Muscle layer of duodenum (tissue), 2 donors: ENCODE measurements around the gene ABLIM1.

Source experiments
- H3K27ac ChIP-seq: one replicate; pipeline ENCODE4 v1.7.0; 2013; ENCODE audit warnings: mild to moderate bottlenecking, low read length
- H3K27me3 ChIP-seq: one replicate; pipeline ENCODE4 v1.7.0; 2013; ENCODE audit warnings: low read depth, mild to moderate bottlenecking, control low read depth, low read length
- H3K36me3 ChIP-seq, 2 donors: one replicate each; pipeline ENCODE4 v1.7.0; 2013; ENCODE audit warnings: low read length in 2 of 2, control low read depth in 1 of 2, mild to moderate bottlenecking in 1 of 2; ENCODE audit not compliant: insufficient read depth in 2 of 2, control insufficient read depth in 1 of 2
- H3K4me1 ChIP-seq, 2 donors: one replicate each; pipeline ENCODE4 v1.7.0; 2013; ENCODE audit warnings: low read length in 2 of 2, mild to moderate bottlenecking in 2 of 2, control low read depth in 1 of 2, moderate library complexity in 1 of 2; ENCODE audit not compliant: insufficient read depth in 2 of 2, control insufficient read depth in 1 of 2
- H3K4me3 ChIP-seq, 2 donors: one replicate each; pipeline ENCODE4 v1.7.0; 2013; ENCODE audit warnings: low read length in 2 of 2, low read depth in 1 of 2, mild to moderate bottlenecking in 1 of 2
- H3K9me3 ChIP-seq, 2 donors: one replicate each; pipeline ENCODE4 v1.7.0; 2013; ENCODE audit warnings: low read length in 2 of 2, control low read depth in 1 of 2, mild to moderate bottlenecking in 1 of 2; ENCODE audit not compliant: control insufficient read depth in 1 of 2
- donor health status: healthy.

ABLIM1 gene

GRCh38 chr10:114629824-114630730, 28.0 kb downstream of the ABLIM1 start:
- H3K27ac ChIP-seq = no peak overlapping the region
- H3K4me1 ChIP-seq = peaks cover 16 to 18% of the 10 kb centered on the region in 2 donors
- no peaks in the 10 kb centered on the region for H3K27me3 ChIP-seq
- H3K9me3 ChIP-seq = no peaks in the 10 kb centered on the region
- H3K4me3 ChIP-seq = no peak overlapping the region
- no peaks in the 10 kb centered on the region for H3K36me3 ChIP-seq

DNA sequence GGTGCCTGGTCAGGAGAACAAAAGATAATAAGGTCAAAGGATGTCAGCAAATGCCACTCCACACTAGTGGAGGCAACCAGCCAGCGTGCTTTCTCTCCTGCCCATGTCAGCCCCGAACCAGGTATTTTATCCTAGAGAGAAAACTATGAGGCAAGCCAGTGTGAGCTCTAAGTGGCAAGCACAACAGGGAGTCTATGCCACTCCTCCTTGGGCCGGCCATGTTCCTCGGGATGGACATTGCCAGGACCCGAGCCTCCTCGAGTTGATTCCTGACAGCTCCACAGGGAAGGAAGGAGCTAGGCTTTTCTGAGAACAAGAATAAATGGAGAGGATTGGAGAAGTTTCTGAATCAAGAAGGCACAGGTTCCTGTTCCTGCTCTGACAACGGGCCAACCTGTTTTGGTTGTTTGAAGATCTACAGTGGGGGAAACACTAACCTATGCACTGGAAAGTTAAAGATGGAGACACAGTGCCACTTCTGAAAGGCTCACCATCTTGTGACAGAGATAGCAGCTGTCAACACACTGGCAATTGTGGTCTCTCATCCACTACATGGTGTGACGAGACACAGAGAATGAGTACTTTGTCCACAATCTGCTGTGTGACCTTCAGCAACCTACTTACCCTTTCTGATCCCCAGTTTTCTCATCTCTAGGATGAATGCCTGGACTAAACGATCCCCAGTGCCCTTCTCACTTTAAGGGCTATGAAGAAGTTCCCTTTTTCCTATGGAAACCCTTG, 28.8 kb downstream of the ABLIM1 start:
- no peak overlapping the region for H3K4me3 ChIP-seq
- no peaks in the 10 kb centered on the region for H3K9me3 ChIP-seq
- no peaks in the 10 kb centered on the region for H3K36me3 ChIP-seq
- H3K4me1 ChIP-seq = peaks cover 15 to 17% of the 10 kb centered on the region in 2 donors
- H3K27ac ChIP-seq = no peak overlapping the region
- no peaks in the 10 kb centered on the region for H3K27me3 ChIP-seq

DNA sequence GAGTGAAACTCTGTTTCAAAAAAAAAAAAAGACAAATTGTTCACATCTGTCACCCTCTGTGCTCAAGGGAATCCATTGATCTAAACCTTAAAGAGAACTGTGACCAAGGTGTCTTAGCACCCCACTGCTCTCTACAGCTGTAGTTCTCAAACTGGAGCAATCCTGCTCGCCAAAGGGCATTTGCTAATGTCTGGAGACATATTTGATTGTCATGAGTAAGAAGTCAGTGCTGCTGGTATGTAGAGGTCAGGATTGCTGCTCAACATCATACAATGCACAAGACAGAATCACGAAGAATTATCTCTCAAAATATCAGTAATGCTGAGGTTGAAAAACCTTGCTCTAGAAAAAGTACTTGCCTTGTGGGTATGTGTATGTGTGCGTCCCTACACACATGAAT, 30.0 kb downstream of the ABLIM1 start:
- H3K27me3 ChIP-seq = no peaks in the 10 kb centered on the region
- H3K4me3 ChIP-seq = no peak overlapping the region
- H3K9me3 ChIP-seq = no peaks in the 10 kb centered on the region
- no peak overlapping the region for H3K27ac ChIP-seq
- peaks cover 11 to 16% of the 10 kb centered on the region in 2 donors for H3K4me1 ChIP-seq
- H3K36me3 ChIP-seq = no peaks in the 10 kb centered on the region

- Histone ChIP-seq H3K9me3 (no peaks in the 10 kb centered on the region), H3K36me3 (no peaks in the 10 kb centered on the region), H3K4me3 (no peak overlapping the region), H3K27ac (no peak overlapping the region), H3K27me3 (no peaks in the 10 kb centered on the region), H3K4me1 (peaks cover 8 to 13% of the 10 kb centered on the region in 2 donors)
Observed at GRCh38 chr10:114626841-114627240, 31.2 kb downstream of the ABLIM1 start.

DNA sequence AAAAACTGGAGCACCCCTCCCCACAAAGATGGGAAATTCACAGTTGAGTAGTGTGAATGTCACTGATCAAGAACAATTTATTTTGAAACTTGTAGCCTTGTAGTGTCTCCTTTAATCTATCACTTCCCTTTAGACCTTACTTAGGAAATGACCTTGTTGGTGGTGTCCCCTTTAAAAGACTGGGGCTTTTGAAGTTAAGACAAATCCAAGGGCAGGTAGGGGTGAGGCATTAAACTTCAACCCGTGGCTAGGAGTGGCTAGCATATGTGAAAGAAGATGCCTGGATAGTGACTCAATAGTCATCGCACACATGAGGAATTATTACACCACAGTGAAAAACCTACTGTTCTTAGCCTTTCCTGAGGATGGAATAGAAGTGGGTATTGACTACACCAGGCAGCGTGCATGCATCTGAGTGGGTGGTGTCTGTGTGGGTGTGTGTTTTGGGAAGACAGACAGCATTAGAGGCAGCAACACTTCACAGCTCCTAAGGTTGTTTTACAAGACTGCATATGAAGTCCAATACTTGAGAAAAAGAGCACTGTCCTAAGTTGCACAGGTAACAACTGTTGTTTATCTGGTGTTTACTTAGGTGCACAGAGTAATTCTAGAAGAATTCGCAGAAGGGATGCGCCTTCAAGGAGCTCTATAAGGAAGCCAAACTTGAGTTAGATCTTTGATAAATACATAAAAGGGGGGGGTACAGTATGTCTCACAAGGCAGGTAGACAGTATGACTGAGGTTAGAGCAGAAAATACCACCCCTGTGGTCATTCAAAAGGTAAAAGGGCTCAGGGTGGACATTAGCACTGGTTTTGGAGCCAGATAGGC, 32.9 kb downstream of the ABLIM1 start:
- no peaks in the 10 kb centered on the region for H3K36me3 ChIP-seq
- H3K4me3 ChIP-seq = no peak overlapping the region
- no peaks in the 10 kb centered on the region for H3K9me3 ChIP-seq
- no peak overlapping the region for H3K27ac ChIP-seq
- H3K4me1 ChIP-seq = peaks cover 4 to 8% of the 10 kb centered on the region in 2 donors
- no peaks in the 10 kb centered on the region for H3K27me3 ChIP-seq

DNA sequence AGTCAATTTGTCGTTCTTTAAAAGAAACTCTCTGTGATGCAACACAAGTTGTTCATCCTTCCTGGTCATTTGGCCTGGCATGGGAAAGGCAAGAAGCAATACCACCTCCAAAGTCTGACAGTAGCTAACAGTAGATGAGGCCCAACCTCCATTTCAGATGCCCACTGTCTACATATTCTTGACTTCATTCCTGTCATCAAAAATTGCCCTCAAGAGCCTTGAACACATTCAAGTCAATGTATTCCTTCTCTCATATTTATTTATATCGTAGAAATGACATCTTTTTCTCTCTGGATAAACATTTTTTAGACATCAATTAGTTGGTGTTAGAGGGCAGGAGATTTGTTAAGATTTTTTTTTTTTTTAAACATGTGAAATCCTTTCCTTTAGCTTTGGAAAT, 33.7 kb downstream of the ABLIM1 start:
- H3K27me3 ChIP-seq = no peaks in the 10 kb centered on the region
- no peaks in the 10 kb centered on the region for H3K36me3 ChIP-seq
- peaks cover 4 to 8% of the 10 kb centered on the region in 2 donors for H3K4me1 ChIP-seq
- no peaks in the 10 kb centered on the region for H3K9me3 ChIP-seq
- peak overlapping the region; percentile 7 for H3K27ac ChIP-seq
- no peak overlapping the region for H3K4me3 ChIP-seq

DNA sequence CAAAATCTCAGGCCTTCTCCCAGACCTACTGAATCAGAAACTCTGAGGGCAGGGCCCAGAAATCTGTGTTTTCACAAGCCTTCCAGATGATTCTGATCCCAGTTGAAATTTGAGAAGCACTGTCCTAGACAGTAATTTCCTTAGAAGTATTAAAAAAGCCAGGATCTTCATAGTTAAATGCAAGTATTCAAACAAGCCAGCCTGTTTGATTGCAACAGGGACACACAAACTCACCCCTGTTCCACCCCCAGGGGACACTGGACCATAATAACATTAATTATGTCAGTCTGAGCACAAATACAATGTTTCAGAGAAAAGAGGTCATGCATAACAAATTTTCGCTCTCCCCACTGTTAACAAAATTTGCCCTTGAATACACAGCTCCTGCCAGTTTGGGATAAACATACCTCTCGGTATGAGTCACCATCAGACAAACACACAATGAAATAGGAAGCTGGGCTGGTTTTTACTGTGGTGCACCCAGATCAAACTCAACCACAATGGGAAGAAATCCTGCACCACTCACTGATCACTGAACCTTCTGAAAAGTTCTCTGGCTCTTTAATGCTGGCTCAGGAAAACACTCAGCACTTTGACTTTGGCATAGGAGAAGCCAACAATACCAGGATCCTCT, 34.3 kb downstream of the ABLIM1 start:
- Histone ChIP-seq H3K36me3 (no peaks in the 10 kb centered on the region), H3K9me3 (no peaks in the 10 kb centered on the region), H3K4me1 (peaks cover 4 to 8% of the 10 kb centered on the region in 2 donors), H3K4me3 (no peak overlapping the region), H3K27ac (peak overlapping the region; percentile 7), H3K27me3 (no peaks in the 10 kb centered on the region)

GRCh38 chr10:114623155-114623554, 34.9 kb downstream of the ABLIM1 start:
- H3K27me3 ChIP-seq = no peaks in the 10 kb centered on the region
- H3K27ac ChIP-seq = no peak overlapping the region
- H3K4me3 ChIP-seq = no peak overlapping the region
- H3K36me3 ChIP-seq = no peaks in the 10 kb centered on the region
- H3K4me1 ChIP-seq = peaks cover 4 to 8% of the 10 kb centered on the region in 2 donors
- no peaks in the 10 kb centered on the region for H3K9me3 ChIP-seq

GRCh38 chr10:114618722-114619121, 39.4 kb downstream of the ABLIM1 start:
- H3K36me3 ChIP-seq = no peaks in the 10 kb centered on the region
- H3K4me1 ChIP-seq = peaks cover 2 to 4% of the 10 kb centered on the region in 2 donors
- no peaks in the 10 kb centered on the region for H3K27me3 ChIP-seq
- H3K4me3 ChIP-seq = no peak overlapping the region
- H3K9me3 ChIP-seq = no peaks in the 10 kb centered on the region
- H3K27ac ChIP-seq = no peak overlapping the region

DNA sequence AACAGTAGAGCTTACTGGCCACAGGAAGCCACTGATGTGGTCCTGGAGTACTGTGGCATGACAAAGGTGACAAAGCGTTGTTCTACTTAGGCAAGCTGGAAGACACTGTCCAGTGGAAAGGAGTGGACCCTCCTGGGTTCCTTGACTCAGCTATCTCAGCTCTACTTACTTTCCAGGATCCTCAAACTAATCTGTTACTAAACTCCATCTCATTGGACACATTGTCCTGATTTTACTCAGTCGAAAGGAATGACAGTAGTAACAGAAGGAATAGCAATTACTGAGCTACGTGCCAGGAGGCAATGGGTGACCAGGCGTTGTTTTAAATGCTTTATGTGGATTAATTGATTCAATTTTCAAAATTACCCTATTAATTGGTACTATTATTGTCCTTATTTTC, 41.6 kb downstream of the ABLIM1 start:
- Histone ChIP-seq H3K27ac (no peak overlapping the region), H3K36me3 (no peaks in the 10 kb centered on the region), H3K4me3 (no peak overlapping the region), H3K9me3 (no peaks in the 10 kb centered on the region), H3K27me3 (no peaks in the 10 kb centered on the region), H3K4me1 (no peaks in the 10 kb centered on the region)
